HG03460 (cell line): ENCODE data around the gene NFATC2.

Experiments
- ATAC-seq: cut with Tn5 transposase; IDR thresholded peaks from one replicate; pipeline ENCODE4 v1.9.1; 2021; ENCODE audit not compliant: unreplicated experiment

The NFATC2 gene

GRCh38 chr20:51420805-51421204, 121.7 kb downstream of the NFATC2 start:
- no peak for ATAC-seq

GRCh38 chr20:51420111-51420510, 122.4 kb downstream of the NFATC2 start:
- no peak for ATAC-seq

DNA sequence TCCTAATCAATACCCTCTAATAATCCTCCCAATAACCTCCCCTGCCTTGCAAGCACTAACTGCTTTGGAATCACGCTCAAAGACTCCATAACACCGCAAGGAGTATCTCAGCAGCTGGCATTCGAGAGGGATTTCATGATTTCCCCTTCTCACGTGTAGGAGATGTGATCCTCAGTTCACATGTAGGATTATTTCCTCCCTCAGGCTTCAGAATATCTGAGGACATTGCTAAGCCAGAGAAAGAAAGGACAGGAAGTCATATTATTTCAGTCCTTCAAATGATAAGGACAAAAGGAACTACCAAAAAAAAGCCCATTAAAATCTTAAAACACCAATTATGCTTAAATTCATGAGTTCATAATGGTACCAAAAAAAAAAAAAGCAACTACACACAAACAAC, 122.9 kb downstream of the NFATC2 start:
- ATAC-seq, result no peak

GRCh38 chr20:51419231-51419630, 123.3 kb downstream of the NFATC2 start:
- ATAC-seq, result no peak

- no peak for ATAC-seq
Measured at GRCh38 chr20:51418137-51418529, 124.4 kb downstream of the NFATC2 start.

DNA sequence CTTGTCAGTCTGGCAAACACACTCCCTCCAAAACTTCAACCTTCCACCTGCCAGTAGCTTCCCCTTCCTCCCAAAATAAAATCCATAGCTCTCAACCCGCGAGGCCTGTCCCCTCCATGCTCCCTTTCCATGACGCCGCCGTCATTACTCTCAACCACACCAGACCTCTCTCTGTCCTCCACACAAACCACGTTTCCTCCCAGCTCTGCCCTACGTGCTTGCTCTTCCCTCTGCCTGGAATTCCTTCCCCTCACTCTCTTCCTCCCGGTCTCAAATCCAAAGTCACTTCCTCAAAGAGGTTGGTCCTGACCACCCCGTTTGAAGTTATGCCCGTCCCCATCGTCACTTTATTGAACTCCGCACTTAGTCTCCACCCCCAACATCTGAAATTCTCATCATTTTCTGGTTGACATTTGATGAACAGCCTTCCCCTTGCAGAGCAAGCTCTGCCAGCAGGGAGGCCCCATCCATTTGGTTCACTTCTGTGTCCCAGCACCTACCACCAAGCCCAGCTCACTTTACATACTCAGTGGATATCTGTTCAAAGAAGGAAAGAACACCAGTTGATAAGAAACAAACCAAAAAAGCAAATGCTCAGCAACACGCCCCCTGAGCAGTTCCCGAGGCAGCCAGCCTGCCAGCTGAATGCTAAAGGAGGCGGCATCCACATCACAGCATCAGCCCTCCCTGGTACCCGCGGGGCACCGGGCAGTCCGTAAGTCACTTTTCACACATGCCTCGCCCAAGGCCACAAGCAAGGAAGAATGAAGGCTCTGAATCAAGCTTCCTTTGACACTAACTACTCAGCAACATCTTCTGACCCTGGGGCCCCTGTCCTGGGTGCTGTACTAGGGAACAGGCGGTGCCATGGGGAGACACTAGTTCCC, 125.0 kb downstream of the NFATC2 start:
- ATAC-seq, result no peak

DNA sequence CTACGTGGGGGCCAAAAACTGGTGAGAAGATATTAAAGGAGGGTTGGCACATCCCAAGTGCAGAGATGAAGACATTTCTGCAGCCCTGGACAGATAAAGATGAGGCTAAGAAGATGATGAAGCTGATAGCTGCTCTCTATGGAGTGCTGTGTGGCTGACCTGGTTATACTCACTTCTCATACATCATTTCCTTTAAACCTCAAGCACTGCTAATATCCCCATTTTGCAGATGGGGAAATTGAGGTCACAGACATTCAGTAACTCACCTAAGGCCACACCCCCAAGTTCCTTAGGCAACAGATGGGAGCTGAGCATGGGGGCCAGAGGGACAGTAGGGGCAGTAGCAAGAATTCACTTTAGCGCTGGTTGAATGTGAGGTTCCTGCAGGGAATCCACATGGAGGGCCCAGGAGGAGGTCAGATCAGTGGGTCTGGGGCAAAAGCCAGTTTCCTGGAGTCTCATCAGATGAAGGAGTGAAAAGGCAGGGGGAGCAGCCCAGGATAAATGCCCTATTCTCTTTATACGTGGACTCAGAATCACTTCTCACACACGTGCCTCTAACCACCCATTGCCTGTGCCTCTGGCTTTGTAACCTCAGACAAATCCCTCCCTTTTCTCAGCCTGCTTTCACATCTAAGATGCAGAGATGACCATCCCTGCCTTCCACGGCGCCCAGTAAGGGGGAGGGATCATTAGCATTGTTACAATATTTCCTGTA, 125.8 kb downstream of the NFATC2 start:
- no peak for ATAC-seq

GRCh38 chr20:51413857-51414256, 128.7 kb downstream of the NFATC2 start:
- ATAC-seq, result no peak

DNA sequence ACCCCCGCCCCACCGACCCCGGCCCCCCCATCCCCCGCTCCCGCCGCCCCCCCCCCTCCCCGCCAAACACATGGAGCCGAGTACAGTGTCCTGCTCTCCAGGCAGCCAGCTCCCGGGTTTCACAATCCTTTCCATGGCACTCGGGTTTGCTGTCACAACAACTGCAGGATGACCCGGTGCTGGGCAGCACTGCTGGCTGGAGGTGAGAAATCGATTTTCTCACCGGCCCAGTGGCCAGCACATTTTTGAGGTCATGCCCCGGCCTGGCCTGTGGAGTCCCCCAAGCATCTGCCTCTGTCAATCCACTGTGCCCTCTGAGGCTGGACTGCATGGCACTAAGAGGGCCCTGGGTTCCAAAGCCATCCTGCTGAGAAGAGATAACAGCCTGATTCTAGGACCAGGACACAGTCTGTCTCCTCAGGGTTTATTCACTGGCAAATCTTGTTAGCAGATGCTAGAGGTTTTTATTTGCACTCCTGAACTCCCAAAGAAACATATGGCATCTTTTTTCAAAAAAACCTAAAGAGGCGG, 129.5 kb downstream of the NFATC2 start:
- ATAC-seq, result no peak

- no peak for ATAC-seq
Measured at GRCh38 chr20:51412333-51412871, 130.1 kb downstream of the NFATC2 start.

GRCh38 chr20:51411870-51412269, 130.6 kb downstream of the NFATC2 start:
- no peak for ATAC-seq

DNA sequence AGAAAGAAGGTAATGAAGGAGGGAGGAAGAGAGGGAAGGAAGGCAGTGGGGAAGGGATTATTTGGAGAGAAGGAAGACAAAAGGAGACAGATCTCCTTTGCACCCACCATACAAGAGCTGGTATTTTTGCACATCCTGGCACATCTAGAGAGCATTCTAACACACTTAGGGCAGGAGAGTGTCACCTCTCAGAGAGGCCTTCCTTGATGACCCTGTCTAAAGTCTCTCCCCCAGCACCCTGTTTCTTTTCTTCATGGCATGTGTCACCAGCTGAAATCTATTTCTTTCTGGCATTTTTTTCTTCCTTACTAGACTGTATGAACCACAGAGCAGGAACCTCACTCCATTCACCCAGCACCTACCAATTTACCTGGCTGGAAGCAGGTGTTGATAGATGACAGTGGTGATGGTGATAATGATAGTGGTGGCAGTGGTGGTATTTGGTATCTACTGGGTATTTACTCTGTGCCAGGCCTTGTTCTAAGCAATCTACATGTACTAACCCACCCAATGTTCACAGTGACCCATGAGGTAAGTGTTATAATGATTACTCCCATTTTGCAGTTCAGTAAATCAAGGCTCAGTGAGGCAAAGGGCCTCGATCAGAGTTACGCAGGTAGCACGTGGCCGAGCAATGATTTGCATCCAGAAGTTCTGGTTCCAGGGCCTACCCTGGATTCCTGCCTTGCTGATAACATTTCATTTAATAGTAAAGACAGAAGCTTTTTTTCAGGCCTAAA, 131.8 kb downstream of the NFATC2 start:
- no peak for ATAC-seq

DNA sequence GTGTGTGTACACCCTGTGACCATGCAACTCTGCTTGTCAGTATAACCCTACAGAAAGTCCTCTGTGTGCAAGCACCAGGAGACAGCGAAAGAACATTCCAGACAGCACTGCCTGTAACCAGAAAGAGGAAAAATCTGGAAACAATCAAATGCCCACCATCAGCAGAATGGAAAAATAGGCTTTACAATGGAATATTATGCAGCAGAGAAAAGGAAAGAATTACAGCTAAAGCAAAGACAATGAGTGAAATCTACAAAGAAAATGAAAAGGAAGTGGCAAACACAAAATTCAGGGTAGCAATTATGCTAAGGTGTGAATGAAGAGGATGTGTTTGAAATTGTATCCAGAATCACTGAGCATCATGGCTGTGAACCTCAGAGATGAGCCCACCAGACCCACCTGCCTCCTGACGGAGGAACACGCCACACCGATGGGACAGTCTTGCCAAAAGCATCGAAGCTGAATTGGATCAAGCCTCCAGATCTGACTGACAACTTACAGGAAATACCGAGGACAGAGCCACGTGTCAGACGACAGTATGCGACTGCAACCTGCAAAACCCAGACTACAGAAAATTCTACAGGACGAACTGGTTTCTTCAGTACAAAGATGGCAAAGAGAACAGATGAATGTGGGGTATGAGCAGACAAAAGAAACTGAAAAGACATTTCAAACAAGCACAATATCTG, 133.2 kb downstream of the NFATC2 start:
- ATAC-seq, result no peak

DNA sequence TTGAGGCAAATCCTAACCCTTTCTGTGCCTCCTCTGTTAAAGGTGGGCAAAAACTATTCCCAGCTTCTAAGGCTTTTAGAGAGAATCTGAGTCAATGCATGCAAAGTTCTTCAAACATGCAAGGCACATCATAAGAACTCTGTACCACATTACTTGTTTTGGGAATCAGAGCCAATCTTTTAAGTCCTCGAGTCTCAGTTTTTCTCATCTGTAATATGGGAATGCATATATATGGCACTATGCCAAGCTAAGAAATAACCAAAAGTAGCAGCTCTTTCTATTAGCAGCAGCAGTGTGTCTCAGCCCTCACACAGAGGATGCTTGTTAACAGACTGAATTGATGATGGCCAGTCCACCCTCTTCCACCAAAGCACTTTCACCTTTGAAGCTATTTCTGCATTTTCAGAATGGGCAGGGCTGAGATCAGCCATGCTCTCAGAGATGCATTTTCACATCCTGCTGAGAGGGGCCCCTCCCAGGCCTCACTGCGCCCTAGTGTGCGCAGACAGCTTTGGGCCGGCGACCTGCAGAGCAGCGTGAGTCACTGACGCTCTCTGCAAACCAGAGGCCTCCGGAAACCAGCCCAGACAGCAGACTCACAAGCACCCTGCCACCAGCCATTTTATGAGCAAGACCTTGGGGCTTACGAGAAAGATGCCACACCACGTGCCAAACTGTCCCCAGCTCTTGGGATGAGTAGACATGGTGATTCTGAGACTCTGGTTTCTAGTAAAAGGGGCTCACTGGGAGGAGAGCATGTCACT, 138.0 kb downstream of the NFATC2 start:
- peak; percentile 70 for ATAC-seq

DNA sequence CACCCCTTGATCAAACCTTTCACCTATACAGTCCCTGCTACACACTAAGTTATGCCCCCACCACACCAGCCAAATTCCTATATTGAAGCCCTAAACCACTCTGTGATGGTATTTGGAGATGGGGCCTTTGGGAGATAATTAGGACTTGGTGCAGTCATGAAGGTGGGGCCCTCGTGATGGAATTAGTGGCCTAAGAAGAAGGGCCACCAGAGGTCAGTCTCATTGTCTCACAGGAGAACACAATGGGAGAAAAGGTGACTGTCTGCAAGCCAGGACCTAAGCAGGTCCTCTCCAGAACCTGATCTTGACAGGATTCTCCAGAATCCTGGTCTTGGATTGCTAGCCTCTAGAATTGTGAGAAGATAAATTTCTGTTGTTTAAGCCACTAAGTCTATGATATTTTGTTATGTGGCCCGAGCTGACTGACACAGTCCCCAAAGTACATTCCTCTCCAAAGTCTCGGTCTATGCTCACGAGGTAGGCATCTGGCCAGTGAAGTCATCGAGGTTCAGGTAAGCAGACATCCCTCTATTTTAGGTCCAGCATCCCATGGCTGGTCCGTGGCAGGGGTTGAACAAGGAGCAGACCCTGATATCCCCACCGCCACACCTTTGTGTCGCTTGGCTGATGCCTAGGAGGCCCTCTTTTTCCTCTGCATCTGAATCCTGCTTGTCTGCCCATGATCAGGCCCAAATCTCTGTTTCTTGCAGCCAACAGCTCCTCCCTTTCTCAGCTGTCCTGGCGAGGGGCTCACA, 138.9 kb downstream of the NFATC2 start:
- ATAC-seq, result no peak

GRCh38 chr20:51402201-51402600, 140.3 kb downstream of the NFATC2 start:
- ATAC-seq, result no peak

DNA sequence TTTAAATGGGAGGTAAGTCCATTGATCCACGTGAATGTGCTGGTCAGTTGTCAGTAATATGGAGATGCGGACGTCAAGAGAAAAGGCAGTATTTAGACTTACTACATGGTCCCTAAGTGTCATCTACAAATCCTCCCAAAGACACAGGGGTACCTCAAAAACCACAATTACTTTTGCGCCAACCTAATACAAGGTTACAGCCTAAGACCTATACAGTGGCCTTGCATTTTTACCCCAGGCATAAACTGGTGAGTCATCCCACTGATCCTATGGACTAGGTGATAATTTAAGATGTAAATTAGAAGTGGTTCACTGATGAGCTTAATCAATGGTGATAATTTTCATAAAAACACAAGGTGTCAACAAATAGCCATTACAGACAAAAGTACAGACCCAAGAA, 141.0 kb downstream of the NFATC2 start:
- ATAC-seq, result no peak

DNA sequence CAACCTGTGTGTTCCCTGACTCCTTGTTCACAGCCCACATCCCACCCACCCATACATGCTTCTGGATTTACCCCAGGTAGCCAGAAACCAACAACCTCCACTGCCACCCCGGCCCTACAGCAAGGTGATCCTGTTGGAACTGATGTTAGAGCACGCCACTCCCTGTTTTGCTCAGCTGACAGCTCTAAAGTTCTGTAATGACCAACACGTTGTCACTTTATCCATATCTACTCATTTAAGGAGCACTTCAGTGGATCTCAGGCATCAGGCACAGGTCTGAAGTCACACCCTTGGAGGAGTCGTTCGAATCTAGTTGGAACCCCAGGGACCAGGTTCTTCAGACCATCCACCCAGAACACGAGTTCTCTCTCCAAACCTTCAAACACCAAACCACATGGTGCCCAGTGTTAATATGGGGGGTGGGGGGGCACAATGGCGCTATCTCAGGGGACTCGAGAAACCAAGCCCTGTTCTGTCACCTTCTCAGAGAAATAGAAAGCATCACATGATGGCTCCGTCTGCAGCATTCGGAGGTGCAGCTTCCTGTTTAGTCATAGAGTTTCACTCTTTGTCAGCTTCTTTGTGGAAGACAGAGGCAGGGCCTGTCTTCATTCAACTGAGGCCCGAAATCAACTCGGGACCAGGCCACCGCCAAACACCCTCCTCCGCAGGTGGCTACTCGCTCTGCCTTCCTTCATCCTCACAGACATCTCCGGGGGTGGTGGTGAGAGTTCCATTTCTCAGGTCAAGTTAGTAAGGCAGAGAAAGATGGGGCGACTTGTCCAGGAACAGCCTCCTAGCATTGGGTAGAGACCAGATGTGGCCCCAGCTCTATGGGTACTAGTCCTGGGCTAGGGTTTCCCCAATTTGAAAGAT, 142.2 kb downstream of the NFATC2 start:
- peak; percentile 65 for ATAC-seq
